ENCODE data around the gene GSG1L.
A peak's percentile ranks its signal among the peaks of the same experiment; 100 is the strongest.

The GSG1L gene

DNA sequence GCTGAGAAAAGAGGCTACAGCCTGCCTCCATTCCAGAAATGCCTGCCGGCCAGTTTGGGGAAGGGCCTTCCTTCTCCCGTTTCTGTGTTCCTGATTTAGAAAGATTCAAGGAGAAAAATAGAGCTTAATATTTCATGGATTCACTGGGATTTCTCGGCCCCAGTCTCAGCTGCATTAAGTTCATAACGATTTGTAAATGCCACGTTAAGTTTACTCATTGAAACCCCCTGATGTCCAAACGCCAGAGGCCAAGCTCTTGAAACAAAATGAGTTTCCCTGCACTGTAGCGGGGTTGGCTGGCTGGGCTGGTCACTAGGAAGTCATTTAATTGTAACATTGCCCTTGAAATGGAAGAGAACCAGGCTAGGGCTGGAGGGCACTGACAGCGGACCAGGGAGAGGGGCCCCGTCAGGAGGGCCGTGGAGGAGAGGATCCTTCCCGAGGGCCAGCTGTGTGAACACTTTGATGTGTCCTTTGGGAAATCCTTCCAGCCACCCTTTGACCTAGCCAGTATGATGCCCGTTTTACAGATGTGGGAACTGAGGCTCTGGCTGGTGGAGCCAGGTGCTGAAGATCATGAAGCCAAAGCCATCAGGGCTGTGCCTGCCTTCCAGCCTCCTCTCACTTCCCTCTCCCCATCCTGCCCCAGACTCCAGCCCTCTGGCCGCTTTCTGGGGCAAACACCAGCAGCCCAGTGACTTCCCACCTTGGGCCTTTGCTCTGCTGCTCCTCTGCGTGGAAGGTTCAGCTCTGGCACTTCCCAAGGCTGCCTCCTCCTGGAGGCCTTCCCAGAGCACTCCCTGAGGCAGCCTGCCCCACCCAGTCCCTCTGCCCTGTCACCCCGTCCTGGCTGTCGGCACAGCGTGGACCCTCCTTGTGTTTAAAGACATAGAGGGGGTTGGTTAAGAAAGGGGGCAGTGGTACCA lies 293.0 kb downstream of the GSG1L start:
- DNase-seq (ENCODE audit: low read depth), result no peak
- no peak overlapping the region for H3K4me3 ChIP-seq (ENCODE audit: low read length)
- TF ChIP-seq, protein P1, sequence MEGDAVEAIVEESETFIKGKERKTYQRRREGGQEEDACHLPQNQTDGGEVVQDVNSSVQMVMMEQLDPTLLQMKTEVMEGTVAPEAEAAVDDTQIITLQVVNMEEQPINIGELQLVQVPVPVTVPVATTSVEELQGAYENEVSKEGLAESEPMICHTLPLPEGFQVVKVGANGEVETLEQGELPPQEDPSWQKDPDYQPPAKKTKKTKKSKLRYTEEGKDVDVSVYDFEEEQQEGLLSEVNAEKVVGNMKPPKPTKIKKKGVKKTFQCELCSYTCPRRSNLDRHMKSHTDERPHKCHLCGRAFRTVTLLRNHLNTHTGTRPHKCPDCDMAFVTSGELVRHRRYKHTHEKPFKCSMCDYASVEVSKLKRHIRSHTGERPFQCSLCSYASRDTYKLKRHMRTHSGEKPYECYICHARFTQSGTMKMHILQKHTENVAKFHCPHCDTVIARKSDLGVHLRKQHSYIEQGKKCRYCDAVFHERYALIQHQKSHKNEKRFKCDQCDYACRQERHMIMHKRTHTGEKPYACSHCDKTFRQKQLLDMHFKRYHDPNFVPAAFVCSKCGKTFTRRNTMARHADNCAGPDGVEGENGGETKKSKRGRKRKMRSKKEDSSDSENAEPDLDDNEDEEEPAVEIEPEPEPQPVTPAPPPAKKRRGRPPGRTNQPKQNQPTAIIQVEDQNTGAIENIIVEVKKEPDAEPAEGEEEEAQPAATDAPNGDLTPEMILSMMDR (conservative IDR thresholded peaks at IDR 0.05; ENCODE audit: low read depth, low read length), result no peak

DNA sequence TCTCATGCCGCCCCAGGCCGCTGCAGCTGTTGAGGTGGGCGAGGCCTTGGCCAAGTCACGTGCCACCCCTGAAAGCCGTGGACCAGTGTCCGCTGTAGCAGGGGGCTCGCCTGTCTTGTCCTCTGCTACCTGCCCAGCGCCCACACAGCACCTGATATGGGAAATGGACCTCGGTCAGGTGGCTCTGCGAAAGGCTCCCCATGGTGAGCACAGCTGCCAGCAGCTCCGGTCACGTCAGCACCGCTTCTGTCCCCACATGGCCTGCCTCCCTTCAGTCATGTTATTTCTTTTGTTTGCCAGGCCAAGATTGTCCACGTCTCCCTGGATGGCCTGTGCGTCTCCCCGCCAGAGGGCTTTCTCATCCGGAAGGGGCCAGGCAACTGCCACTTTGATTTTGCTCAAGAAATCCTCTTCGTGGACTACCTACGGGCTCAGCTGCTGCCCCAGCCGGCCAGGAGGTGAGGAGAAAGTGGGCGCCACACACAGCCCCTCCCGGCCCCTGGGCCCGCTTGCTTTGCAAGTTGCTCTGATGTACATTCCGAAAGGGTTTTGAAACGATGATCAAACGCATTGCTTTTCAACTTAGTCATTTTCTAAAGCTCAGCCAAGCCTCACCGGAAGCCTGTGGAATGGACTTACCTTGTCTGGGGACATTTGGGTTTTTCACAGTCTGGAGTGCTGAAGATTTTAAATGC lies 293.8 kb downstream of the GSG1L start:
- H3K4me3 ChIP-seq (ENCODE audit: low read length), result no peak overlapping the region
- DNase-seq (ENCODE audit: low read depth), result peak; percentile 90
- TF ChIP-seq, protein P1 (conservative IDR thresholded peaks at IDR 0.05; ENCODE audit: low read depth, low read length), result no peak

DNA sequence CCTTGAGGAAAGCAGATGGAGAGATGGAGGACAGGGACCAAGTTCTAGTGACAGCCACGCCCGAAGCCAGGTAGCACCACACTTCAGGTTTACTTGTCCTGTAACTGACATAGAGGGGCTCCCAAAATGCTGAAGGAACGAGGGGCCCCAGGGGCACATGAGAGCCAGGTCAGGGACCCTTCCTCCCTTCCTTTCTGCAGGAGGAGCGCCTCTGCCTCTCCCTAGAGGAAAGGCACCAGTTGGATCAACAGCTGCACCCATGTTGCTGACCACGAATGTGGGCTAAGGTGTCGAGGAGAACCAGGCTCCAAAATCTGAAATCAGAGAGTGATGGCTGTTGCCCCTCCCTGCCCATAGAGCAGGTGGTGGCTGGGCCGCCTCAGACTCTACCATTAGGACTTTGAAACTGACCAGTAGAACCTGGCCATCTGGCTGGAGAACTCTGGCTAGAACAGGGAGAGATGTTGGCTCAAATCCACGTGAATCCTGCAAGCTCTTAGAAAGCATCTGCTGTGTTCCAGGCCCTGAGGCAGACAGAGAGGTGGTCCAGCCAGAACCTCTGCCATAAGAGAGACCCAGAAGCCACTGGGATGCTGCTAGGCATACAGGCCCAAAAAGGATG lies 294.8 kb downstream of the GSG1L start:
- no peak overlapping the region for H3K4me3 ChIP-seq (ENCODE audit: low read length)
- no peak for DNase-seq (ENCODE audit: low read depth)
- TF ChIP-seq, protein P1 (conservative IDR thresholded peaks at IDR 0.05; ENCODE audit: low read depth, low read length), result no peak

DNA sequence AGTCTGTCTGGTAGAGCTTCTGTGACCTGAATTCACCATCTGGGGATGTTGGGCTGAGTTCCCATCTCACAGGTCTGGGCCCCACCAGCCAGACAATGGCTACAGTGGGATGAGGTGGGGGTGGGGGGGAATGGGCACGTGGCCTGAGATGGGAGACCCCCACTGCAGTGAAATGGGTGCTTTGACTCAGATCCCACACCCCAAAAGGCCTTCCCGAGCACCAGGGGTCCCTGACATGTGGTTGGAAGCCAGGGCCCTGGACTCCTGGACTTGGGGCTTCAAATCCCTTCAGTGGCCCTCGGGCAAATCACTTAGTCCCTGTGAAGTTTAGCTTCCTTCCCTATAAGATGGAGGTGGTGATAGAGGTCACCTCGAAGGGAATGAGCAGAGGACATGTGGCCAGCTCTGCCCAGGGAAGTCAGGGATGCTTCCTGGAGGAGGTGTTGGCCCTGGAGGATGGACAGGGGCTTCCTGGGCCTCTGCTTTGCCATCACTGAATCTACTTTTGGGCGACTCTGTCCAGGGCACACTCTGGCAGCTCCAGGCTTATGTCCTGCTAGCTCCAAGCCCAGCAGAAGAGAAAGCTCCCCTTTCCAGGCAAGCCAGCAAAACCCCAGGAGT lies 295.4 kb downstream of the GSG1L start:
- DNase-seq (ENCODE audit: low read depth), result no peak
- TF ChIP-seq, protein P1 (conservative IDR thresholded peaks at IDR 0.05; ENCODE audit: low read depth, low read length), result no peak
- no peak overlapping the region for H3K4me3 ChIP-seq (ENCODE audit: low read length)

DNA sequence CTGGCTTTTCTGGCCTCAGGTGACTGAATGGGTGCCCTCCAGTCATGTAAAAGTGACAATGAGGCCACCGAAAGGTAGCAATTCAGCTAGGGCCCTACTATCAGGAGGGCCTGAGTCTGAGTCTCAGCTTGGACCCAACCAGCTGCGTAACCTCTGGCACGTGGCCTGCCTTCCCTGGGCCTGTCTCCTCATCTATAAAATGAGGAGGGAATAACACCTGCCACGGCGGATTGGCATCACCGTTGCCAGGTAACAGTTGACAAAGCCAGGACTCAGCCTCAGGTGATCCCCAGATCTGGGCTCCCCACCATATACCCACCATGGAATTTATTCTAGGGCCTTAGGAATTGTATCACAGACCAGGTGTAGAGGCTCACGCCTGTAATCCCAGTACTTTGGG lies 296.4 kb downstream of the GSG1L start:
- TF ChIP-seq, protein P1 (conservative IDR thresholded peaks at IDR 0.05; ENCODE audit: low read depth, low read length), result no peak
- DNase-seq (ENCODE audit: low read depth), result no peak
- no peak overlapping the region for H3K4me3 ChIP-seq (ENCODE audit: low read length)

DNA sequence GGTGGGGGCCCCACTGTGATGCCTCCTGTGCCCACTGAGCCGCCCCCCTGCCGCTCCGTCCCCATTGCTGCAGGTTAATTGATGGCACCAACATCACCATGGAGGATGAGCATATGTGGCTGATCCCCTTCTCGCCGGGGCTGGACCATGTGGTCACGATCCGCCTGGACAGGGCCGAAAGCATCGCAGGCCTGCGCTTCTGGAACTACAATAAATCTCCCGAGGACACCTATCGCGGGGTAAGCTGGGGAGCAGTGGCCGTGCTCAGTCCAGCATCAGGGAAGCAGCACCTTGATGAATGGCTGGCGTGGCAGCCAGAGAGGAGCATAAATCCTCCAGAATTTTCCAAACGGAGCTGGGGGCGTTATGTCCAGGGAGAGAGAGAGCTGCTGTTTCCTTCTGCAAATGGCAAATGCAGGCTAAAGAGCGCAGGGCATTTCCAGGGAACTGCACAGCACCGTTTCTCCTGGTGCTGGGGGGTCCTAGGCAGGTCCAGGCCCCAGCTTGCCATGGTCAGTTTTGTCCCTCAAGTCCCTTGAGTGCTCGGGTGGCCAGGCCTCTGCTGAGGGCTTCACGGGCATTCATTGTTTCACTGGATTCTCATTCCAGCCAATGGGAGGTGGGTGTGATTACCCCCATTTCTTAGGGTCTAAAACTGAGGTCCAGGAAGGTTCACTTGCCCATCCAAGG lies 297.1 kb downstream of the GSG1L start:
- TF ChIP-seq, protein P1 (conservative IDR thresholded peaks at IDR 0.05; ENCODE audit: low read depth, low read length), result no peak
- DNase-seq (ENCODE audit: low read depth), result no peak

More for the DNA sequence above, 297.1 kb downstream of the GSG1L start:
- H3K4me3 ChIP-seq (ENCODE audit: low read length), result no peak overlapping the region

Measured in retinal pigment epithelial cell (primary cell).